ENCODE results near the gene VAV3. TPM values are rescaled to one million over a fixed set of nuclear protein-coding genes. Genes with fewer than 3 reads are reported as not detected.
A peak's percentile ranks its signal among the peaks of the same experiment; 100 is the strongest.

VAV3 gene
- total and polyA plus RNA-seq, 12 donors = 0.72 to 3.4 (median 1.9) TPM

DNA sequence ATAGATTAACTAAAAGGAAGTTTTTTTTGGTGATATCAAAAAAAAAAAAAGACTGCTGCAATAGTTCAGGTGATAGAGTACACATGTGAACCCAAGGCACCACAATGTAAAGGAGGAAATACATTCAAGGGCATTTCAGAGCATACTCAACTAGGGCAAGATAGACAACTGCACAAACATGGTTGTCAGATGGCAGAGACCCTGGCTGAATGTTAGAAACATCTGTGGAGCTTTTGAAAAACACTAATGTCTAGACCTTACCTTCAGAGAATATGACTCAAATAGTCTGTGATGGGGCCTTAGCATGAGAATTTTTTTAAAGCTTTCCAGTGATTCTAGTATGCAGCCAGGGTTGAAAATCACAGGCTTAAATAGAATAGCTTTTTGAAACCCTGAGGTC lies 173.6 kb downstream of the VAV3 start:
- Histone ChIP-seq H3K4me3 (no peak overlapping the region), H3K4me1 (peaks cover 0 to 31% (median 14%) of the 10 kb centered on the region in 9 donors), H3K27ac (no peak overlapping the region), H3K27me3 (no peaks in the 10 kb centered on the region), H3K9me3 (no peaks in the 10 kb centered on the region), H3K36me3 (no peaks in the 10 kb centered on the region)
- ATAC-seq (no peak), DNase-seq (no peak)
- TF ChIP-seq, protein P1, sequence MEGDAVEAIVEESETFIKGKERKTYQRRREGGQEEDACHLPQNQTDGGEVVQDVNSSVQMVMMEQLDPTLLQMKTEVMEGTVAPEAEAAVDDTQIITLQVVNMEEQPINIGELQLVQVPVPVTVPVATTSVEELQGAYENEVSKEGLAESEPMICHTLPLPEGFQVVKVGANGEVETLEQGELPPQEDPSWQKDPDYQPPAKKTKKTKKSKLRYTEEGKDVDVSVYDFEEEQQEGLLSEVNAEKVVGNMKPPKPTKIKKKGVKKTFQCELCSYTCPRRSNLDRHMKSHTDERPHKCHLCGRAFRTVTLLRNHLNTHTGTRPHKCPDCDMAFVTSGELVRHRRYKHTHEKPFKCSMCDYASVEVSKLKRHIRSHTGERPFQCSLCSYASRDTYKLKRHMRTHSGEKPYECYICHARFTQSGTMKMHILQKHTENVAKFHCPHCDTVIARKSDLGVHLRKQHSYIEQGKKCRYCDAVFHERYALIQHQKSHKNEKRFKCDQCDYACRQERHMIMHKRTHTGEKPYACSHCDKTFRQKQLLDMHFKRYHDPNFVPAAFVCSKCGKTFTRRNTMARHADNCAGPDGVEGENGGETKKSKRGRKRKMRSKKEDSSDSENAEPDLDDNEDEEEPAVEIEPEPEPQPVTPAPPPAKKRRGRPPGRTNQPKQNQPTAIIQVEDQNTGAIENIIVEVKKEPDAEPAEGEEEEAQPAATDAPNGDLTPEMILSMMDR (IDR thresholded peaks at IDR 0.05) = no peak
- intact Hi-C loops (cut with DNase I) = no loop called here

DNA sequence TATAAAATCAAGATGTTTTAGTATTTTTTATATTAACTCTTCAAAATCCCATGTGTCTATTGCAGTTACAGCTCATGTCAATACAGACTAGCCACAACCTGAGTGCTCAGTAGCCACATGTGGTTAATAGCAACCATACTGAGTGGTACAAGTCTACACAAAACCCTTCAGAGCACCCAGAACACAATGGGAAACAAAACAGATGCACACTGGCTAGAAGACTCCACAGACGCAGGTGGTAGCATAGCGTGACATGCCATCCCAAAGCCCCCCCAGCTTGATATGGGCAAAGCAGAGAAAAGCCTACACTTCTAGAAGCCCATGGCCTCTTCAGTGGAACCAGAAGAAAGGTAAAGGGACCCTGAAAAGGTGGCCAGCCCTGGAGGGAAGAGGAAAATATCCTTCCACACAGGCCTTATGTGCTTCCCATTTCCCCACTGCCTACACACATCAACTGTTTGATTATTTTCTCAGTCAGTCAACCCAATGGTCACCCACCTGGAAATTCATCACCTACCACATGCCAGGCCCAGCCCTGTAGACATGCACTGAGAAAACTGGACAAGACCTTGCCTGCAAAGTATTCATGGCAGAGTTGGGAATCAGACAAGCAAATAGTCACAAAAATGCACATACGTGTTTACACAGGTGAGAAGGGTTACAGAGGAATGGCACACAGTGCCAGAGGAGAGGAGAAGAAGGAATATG lies 175.0 kb downstream of the VAV3 start:
- intact Hi-C loops (cut with DNase I) = loop anchor here in 4 of 10 donors (5.0 to 10.0 kb wide), 5 partner anchors 42 to 265 kb away; partner anchors contain the start of gene VAV3 (in 3 of the 4)
- WGBS, 2 donors = 96 to 99% methylated on average over 3 of the region's 3 CpGs
- no peaks in the 10 kb centered on the region for H3K27me3 ChIP-seq

DNA sequence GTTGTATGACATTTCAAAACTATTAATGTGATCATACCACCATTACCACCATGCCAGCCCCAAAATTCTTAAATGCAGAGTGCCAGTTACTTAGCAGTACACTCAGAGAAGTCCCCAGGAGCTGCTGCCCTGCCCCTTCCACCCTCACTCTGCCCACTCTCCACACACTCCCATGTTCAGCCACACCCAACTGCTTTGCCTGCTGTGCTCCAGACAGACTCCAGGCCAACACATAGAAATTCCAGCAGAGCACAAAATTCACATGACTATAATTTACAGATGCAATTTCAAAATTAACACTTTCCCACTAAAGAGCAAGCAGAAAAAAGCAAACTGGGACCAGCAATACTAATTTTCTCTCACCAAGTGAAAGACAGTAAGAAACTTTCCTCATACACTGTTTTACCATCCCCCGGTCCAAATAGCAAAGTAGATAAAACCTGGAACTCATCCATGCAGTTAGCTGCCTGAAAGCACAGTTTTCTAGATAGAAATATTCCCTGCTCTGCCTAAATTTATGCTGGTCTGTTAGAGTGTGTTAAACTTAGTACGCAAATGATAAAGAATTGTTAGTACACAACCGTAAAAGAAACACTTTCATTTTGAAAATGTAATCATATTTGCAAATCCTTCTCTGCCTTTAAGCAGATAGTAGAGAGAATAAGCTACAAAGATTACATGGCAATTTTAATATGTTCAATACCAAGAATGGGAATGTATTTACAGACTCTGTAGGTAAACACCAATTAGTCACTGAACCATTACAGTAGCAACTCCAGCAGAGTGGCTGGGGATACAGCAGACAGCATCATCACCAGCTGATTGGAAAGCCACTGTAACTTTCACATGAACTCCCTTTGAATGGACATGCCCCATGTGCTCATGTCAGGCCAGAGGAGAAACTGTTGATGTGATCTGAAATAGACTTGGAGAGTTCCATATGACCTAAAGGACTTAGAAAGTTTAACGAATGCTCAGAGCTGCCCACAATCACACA lies 176.5 kb downstream of the VAV3 start:
- H3K27me3 ChIP-seq = no peaks in the 10 kb centered on the region
- peak in 1 of 8 donors; percentile 33 for ATAC-seq
- no peaks in the 10 kb centered on the region for H3K9me3 ChIP-seq
- no peaks in the 10 kb centered on the region for H3K36me3 ChIP-seq
- DNase-seq = no peak
- TF ChIP-seq, protein P1 (IDR thresholded peaks at IDR 0.05) = no peak
- peaks cover 0 to 41% (median 14%) of the 10 kb centered on the region in 9 donors for H3K4me1 ChIP-seq
- peak overlapping the region in 5 of 10 donors; percentile 11 to 30 (median 14) for H3K4me3 ChIP-seq
- H3K27ac ChIP-seq = peak overlapping the region in 1 of 10 donors; percentile 8
- 47 to 61% methylated on average over 4 of the region's 4 CpGs for WGBS, 2 donors
- intact Hi-C loops (cut with DNase I) = loop anchor here in 4 of 10 donors (5.0 to 10.0 kb wide), 5 partner anchors 44 to 266 kb away; partner anchors contain the start of gene VAV3 (in 3 of the 4)

More for the DNA sequence above, 175.0 kb downstream of the VAV3 start:
- ATAC-seq (no peak), DNase-seq (no peak)
- H3K9me3 ChIP-seq = no peaks in the 10 kb centered on the region
- peaks cover 0 to 40% (median 14%) of the 10 kb centered on the region in 9 donors for H3K4me1 ChIP-seq
- no peaks in the 10 kb centered on the region for H3K36me3 ChIP-seq
- TF ChIP-seq, protein P1 (IDR thresholded peaks at IDR 0.05) = no peak
- H3K4me3 ChIP-seq = no peak overlapping the region
- H3K27ac ChIP-seq = no peak overlapping the region

DNA sequence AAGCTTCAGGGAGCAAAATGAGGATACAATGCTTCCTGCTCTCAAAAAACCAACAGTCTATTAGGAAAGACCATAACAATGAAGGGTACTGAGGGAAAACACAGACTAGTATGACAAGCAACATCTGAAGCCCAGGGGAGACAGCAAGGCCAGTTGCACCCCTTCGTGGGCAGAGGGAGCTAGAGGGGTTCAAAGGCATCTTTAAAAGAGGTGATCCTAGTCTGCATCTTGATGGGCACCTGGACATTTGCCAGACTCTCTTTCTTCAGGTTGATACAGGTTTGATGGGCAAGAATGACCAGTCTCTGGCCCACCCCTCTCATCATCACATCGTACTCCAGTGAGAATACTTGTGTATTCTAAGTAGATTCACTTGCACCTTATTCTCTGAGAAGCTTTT lies 177.7 kb downstream of the VAV3 start:
- intact Hi-C loops (cut with DNase I) = loop anchor here in 4 of 10 donors (5.0 to 10.0 kb wide), 5 partner anchors 45 to 268 kb away; partner anchors contain the start of gene VAV3 (in 3 of the 4)
- no peaks in the 10 kb centered on the region for H3K9me3 ChIP-seq
- H3K27me3 ChIP-seq = no peaks in the 10 kb centered on the region
- whole genome bisulfite sequencing, 2 donors = 74 to 79% methylated on average over 2 of the region's 2 CpGs
- DNase-seq (no peak), ATAC-seq (no peak)
- H3K27ac ChIP-seq = no peak overlapping the region
- peaks cover 0 to 47% (median 22%) of the 10 kb centered on the region in 9 donors for H3K4me1 ChIP-seq
- no peak overlapping the region for H3K4me3 ChIP-seq
- no peaks in the 10 kb centered on the region for H3K36me3 ChIP-seq
- TF ChIP-seq, protein P1 (IDR thresholded peaks at IDR 0.05) = peak in 2 of 9 donors; percentile 21 to 34
